IMR-90 (cell line): Measurements from ENCODE around the gene CRACDL.
A peak's percentile ranks its signal among the peaks of the same experiment; 100 is the strongest.

Experiments
- BHLHE40 ChIP-seq: fragments of 150-350 bp; IDR thresholded peaks from 2 replicates; pipeline ENCODE4 v1.6.1; 2016; ENCODE audit warnings: mild to moderate bottlenecking, low read depth, low read length
- CEBPB ChIP-seq: IDR thresholded peaks from 2 replicates; pipeline ENCODE4 v1.6.1; 2012; ENCODE audit warnings: low read depth, low read length, improper control_type of control experiment
- MAFK ChIP-seq: IDR thresholded peaks from 2 replicates; pipeline ENCODE4 v1.6.1; 2012; ENCODE audit warnings: low read depth, low read length, improper control_type of control experiment
- POLR2A ChIP-seq: IDR thresholded peaks from 2 replicates; pipeline ENCODE4 v1.6.1; 2012; ENCODE audit warnings: mild to moderate bottlenecking, low read depth, low read length
- TF ChIP-seq, protein P1 (sequence below): conservative IDR thresholded peaks from 2 replicates; pipeline ENCODE4 v1.5.1; 2012; ENCODE audit warnings: mild to moderate bottlenecking, low read depth, low read length, improper control_type of control experiment

- TF ChIP-seq, protein P1, sequence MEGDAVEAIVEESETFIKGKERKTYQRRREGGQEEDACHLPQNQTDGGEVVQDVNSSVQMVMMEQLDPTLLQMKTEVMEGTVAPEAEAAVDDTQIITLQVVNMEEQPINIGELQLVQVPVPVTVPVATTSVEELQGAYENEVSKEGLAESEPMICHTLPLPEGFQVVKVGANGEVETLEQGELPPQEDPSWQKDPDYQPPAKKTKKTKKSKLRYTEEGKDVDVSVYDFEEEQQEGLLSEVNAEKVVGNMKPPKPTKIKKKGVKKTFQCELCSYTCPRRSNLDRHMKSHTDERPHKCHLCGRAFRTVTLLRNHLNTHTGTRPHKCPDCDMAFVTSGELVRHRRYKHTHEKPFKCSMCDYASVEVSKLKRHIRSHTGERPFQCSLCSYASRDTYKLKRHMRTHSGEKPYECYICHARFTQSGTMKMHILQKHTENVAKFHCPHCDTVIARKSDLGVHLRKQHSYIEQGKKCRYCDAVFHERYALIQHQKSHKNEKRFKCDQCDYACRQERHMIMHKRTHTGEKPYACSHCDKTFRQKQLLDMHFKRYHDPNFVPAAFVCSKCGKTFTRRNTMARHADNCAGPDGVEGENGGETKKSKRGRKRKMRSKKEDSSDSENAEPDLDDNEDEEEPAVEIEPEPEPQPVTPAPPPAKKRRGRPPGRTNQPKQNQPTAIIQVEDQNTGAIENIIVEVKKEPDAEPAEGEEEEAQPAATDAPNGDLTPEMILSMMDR = no peak
- no peak for TF ChIP-seq POLR2A
- peak; percentile 33; the same call in 1 of the 2 replicates for TF ChIP-seq CEBPB
- no peak for TF ChIP-seq BHLHE40
- TF ChIP-seq MAFK = no peak
These were observed 16.9 kb upstream of the CRACDL start for GRCh38 chr2:98952966-98953365.
